ENCODE data around the gene SNN. TPM values are rescaled to one million over a fixed set of nuclear protein-coding genes. Genes with fewer than 3 reads are reported as not detected.

SNN gene
- total and polyA plus RNA-seq, 2 of the 4 experiments (the other 2 are of a cell fraction): 10.0 to 13.0 TPM

GRCh38 chr16:11625769-11626168 is 42.5 kb upstream of the SNN start:
- dilution Hi-C loops (cut with HindIII; ENCODE audit: low sequenced_read_pairs, unreplicated experiment) (no loop called here), in situ Hi-C loops (cut with MboI; ENCODE audit: low sequenced_read_pairs) (loop anchor here (5.0 kb wide), 1 partner anchor 33 kb away; no protein-coding TSS in a partner anchor), intact Hi-C loops (cut with micrococcal nuclease) (no loop called here)
- Histone ChIP-seq H3K4me2 (ENCODE audit: low read depth, low read length) (no peak overlapping the region), H4K20me1 (ENCODE audit: insufficient read depth, low read length) (no peaks in the 10 kb centered on the region), H2AK5ac (ENCODE audit: low read depth, low read length) (peak overlapping the region; percentile 71; the same call in 1 of the 2 replicates), H3K4me3 (ENCODE audit: insufficient read depth, low read depth, low read length) (no peak overlapping the region), H3K23ac (ENCODE audit: low read depth, low read length) (no peak overlapping the region), H3K79me1 (ENCODE audit: low read depth in 1 of 2, low read length in 2 of 2) (no peaks in the 10 kb centered on the region), H2BK20ac (ENCODE audit: low read depth, low read length) (peak overlapping the region; percentile 57; the same call in 1 of the 2 replicates), H3K56ac (ENCODE audit: extremely low read depth, insufficient read depth, low read length) (no peak overlapping the region), H3K18ac (ENCODE audit: low read depth, low read length) (peak overlapping the region; percentile 3; the same call in 1 of the 2 replicates), H2AFZ (replicated peaks; ENCODE audit: low read length, poor library complexity) (no peak overlapping the region), H3K27me3 (ENCODE audit: control insufficient read depth, insufficient read depth, low read length) (no peaks in the 10 kb centered on the region), H3K4ac (ENCODE audit: low read depth, low read length) (peak overlapping the region; percentile 68), H4K5ac (ENCODE audit: low read depth, low read length) (peak overlapping the region; percentile 17), H2BK15ac (ENCODE audit: low read depth, low read length) (peak overlapping the region; percentile 71; the same call in 1 of the 3 replicates), H4K8ac (ENCODE audit: low read depth in 2 of 2, low read length in 2 of 2) (peak overlapping the region in 1 of 2 experiments; percentile 27; a peak in 1 of 4 replicates), H3K9me1 (ENCODE audit: insufficient read depth, low read length) (peaks cover 4% of the 10 kb centered on the region), H3K14ac (replicated peaks; ENCODE audit: low read depth, low read length) (no peak overlapping the region), H2BK120ac (ENCODE audit: low read depth, low read length) (0 out of 2 replicates have a peak overlapping the region, but pooled peaks have one; percentile 24), H3K27ac (ENCODE audit: insufficient read depth, low read length) (no peak overlapping the region), H3K9ac (ENCODE audit: low read depth, low read length) (no peak overlapping the region), H3K36me3 (ENCODE audit: control insufficient read depth, insufficient read depth, low read length) (no peaks in the 10 kb centered on the region), H3K9me3 (ENCODE audit: control insufficient read depth, insufficient read depth, low read length) (no peaks in the 10 kb centered on the region), H4K91ac (ENCODE audit: insufficient read depth, low read depth, low read length) (peak overlapping the region; percentile 9; the same call in 1 of the 2 replicates), H2BK5ac (ENCODE audit: low read depth, low read length, poor library complexity, severe bottlenecking) (no peak overlapping the region), H3K4me1 (ENCODE audit: control insufficient read depth, insufficient read depth, low read length) (peaks cover 27% of the 10 kb centered on the region), H2AK9ac (replicated peaks; ENCODE audit: low read depth, low read length, poor library complexity) (peak overlapping the region; percentile 15)
- BruUV-seq (replicated peaks): no TSS peak
- CTCF ChIA-PET: no interaction called here
- DNase-seq (peak; percentile 30), ATAC-seq (ENCODE audit: low read depth) (no peak)
- POLR2A ChIA-PET (ENCODE audit: unreplicated experiment): interaction anchor here (0.5 kb wide), 1 partner anchor 37 kb away, joined by 3 read pairs; no protein-coding TSS in a partner anchor
- TF ChIP-seq RFX5 (IDR thresholded peaks at IDR 0.05; ENCODE audit: low read depth, low read length) (no peak), RAD21 (IDR thresholded peaks at IDR 0.05; ENCODE audit: low read length) (no peak), RCOR1 (IDR thresholded peaks at IDR 0.05; ENCODE audit: insufficient replicate concordance, low read length) (no peak), FOS (IDR thresholded peaks at IDR 0.05; ENCODE audit: low read depth, low read length) (no peak), CHD1 (IDR thresholded peaks at IDR 0.05; ENCODE audit: low read depth, low read length) (no peak), CEBPB (IDR thresholded peaks at IDR 0.05; ENCODE audit: low read depth, low read length) (no peak), USF2 (IDR thresholded peaks at IDR 0.05; ENCODE audit: low read depth, low read length) (no peak), BHLHE40 (IDR thresholded peaks at IDR 0.05; ENCODE audit: low read depth, low read length) (no peak), ELK1 (IDR thresholded peaks at IDR 0.05; ENCODE audit: borderline replicate concordance, low read depth, low read length) (no peak), POLR2A (IDR thresholded peaks at IDR 0.05; ENCODE audit: low read depth, low read length) (no peak), MAFK (IDR thresholded peaks at IDR 0.05; ENCODE audit: low read depth, low read length) (no peak), SMC3 (IDR thresholded peaks at IDR 0.05; ENCODE audit: low read depth, low read length) (no peak), CTCF (conservative IDR thresholded peaks at IDR 0.05; ENCODE audit: low read depth, low read length) (no peak)
- WGBS, 2 experiments (ENCODE audit: extremely low coverage in 2 of 2, insufficient read length in 1 of 2): no CpG with 5 or more reads among the region's 4 CpGs
